Hematopoietic multipotent progenitor cell treated with erythropoietin and hydrocortisone succinate and interleukin-3 and kit ligand, for 4 days (in vitro differentiated cells): ENCODE results near the gene ITGB1.
A peak's percentile ranks its signal among the peaks of the same experiment; 100 is the strongest.
"Not testable (repeated sequence)": the region's sequence is repeated elsewhere in the genome, so short reads cannot be mapped to it uniquely, and the experiment has no call there.

Experiments
- DNase-seq: peaks from one replicate; pipeline ENCODE4 v3.0.0-alpha.2; 2015

Gene ITGB1

DNA sequence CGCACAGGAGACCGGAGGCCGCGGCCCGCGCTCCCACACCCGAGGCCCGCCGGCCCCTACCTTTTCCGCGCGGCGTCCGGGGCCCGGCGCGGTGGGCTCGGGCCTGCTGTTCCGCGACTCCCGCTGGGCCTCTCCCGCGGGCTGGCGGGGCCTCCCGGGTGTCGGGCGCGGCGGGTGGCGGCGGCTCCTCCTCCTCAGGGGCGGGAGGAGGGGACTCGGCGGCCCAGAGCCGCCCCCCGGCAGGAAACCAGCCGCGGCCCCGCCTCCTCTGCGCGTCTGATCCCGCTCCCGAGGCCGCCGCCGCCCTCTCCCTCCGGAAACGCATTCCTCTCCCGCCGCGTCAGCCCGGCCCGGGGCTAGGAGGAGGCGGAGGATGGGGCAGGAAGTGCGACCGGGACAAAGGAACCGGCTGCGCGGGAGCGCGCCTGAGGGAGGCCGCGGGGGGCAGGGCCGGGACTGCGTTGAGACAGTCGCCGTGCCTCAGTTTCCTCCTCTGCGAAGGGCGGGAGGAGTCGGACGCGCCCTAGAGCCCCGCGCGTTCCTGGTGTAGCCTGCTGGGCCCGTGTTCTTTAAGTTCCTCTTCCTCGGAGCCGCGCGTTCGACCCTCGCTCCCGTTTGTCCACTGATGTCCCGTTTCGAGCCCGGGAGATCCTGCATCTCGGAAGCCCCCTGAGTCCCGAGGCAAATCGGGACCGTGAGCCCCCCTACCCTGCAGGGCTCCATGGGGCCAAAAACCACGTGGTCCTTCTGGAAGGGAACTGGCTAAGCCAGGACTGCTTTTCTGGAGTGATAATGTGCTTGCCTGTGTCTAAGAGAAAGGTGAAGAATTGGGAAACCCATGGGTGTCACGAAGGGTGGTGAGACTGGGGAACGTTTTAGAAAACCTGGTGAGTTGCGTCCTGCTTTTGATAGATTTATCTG, at the start of gene ITGB1:
TSS of gene ITGB1 (minus strand) at position 146 of the 921 bp plus-strand sequence. CDS start 22,672 bp downstream, outside the sequence.
- peak; percentile 94 for DNase-seq

- no peak for DNase-seq
These were observed 48.4 kb upstream of the ITGB1 start for GRCh38 chr10:33006342-33006887.

- DNase-seq: peak; percentile 77
These were observed 47.6 kb upstream of the ITGB1 start for GRCh38 chr10:33005322-33006301.

- DNase-seq: no peak
These were observed 44.0 kb upstream of the ITGB1 start for GRCh38 chr10:33001908-33002492.

DNA sequence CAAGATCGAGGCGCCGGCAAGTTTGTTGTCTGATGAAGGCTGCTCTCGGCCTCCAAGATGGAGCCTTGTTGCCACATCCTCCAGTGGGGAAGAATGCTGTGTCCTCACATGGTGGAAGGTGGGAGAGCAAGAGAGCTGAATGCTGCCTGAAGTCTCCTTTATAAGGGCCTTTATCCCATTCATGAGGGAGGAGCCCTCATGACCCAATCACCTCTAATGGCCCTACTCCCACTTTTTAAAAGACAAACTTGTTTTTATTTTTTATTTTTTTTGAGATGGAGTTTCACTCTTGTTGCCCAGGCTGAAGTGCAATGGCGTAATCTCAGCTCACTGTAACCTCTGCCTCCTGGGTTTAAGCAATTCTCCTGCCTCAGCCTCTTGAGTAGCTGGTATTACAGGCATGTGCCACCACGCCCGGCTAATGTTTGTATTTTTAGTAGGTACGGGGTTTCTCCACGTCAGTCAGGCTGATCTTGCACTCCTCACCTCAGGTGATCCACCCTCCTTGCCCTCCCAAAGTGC, 40.1 kb upstream of the ITGB1 start:
- DNase-seq: not testable (repeated sequence)

DNA sequence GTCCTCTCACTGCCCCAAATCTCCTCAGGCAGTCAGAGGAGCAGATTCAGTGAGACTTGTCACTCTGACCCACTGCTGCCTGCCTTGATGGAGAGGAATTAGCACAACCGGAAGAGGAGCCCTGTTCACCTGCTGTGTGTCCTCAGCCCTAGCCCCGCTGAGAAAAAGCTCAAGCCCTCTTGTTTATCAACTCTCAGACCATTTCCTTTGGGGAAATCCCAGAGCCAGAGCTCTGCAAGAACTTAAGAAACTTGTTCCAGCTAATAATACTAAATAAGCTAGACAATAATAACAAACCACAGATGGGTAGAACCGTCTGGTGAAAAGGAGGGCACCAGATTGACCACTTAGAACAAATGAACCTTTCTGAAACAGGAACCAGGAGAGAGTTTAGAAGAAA, 37.7 kb upstream of the ITGB1 start:
- DNase-seq: no peak

GRCh38 chr10:32995066-32995622, 37.1 kb upstream of the ITGB1 start:
- DNase-seq: no peak

- DNase-seq: not testable (repeated sequence)
These were observed 36.6 kb upstream of the ITGB1 start for GRCh38 chr10:32994632-32995031.

DNA sequence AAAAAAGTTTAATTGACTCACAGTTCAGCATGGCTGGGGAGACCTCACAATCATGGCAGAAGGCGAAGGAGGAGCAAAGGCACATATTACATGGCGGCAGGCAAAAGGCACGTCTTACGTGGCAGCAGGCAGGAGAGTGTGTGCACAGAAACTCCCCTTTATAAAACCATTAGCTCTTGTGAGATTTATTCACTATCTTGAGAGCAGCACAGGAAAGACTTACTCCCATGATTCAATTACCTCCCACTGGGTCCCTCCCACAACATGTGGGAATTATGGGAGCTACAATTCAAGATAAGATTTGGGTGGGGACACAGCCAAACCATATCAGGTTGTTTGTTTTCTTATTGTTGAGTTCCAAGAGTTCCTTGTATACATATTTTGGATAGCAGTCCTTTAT, 34.3 kb upstream of the ITGB1 start:
- DNase-seq: not testable (repeated sequence)

DNA sequence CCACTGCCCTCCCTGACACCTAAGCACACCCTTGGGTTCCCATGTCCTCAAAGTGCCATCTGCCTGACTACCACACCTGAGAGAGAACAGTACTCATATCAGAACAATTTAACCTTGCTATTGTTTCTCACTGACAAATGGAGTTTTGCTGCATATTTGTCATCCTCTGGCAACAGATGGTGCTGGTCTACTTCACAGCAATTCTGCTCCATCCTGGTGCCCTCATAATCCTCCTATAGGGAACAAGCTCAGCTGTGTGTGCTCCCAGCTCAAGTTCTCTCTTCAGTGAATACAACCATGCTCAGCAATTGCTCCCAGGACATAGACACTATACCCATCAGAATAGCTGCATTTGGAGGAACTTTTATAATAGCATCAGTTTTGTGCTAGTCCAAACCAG, 32.8 kb upstream of the ITGB1 start:
- no peak for DNase-seq

DNA sequence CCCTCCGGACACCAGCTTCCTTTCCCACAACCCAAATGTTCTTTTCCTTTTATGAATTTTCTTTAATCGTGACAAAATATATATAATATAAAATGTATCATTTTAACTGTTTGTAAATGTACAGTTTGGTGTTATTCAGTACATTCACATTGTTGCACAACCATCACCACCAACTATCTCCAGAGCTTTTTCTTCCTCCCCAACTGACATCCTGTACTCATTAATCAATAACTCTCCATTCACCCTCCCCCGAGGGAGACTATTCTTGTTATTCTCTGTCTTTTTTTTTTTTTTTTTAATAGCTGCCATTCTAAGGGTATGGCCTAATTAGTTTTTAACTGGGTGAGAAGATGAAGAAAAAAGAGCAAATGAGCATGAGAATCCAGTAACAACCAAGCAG, 30.6 kb upstream of the ITGB1 start:
- no peak for DNase-seq

DNA sequence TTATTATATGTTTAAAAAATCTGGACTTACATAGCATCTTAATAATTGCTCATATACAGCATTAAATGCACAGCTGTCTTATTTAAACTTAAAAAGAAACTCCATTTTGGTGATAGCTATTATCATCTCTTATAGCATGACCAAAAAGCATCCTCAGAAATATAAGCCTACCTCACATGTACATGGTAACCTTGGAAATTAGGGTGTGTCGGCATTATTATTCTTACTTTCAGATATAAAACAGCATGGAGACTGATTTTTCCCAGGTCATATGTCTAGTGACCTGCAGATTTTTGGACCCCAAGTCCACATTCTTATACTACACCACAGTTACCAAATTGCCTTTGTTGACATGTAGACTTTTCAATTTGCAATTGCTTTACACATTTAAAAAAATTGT, 29.1 kb upstream of the ITGB1 start:
- no peak for DNase-seq

- DNase-seq: peak; percentile 64
These were observed 27.8 kb upstream of the ITGB1 start for GRCh38 chr10:32985775-32986350.

GRCh38 chr10:32985341-32985764, 27.3 kb upstream of the ITGB1 start:
- no peak for DNase-seq

GRCh38 chr10:32984003-32984600, 26.1 kb upstream of the ITGB1 start:
- no peak for DNase-seq

GRCh38 chr10:32982911-32983909, 25.2 kb upstream of the ITGB1 start:
- DNase-seq: no peak

DNA sequence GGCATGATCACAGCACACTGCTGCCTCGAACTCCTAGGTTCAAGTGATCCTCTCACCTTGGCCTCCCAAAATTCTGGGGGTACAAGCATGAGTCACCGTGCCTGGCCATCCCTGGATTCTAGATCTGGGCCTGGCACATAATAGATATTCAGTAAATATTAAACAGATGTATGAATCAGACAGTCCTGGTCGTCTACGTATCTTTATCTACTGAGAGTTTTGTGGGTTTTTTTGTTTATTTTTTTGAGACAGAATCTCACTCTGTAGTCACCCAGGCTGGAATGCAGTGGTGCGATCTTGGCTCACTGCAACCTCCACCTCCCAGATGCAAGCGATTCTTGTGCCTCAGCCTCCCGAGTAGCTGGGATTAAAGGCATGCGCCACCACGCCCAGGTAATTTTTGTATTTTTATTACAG, 24.3 kb upstream of the ITGB1 start:
- no peak for DNase-seq

DNA sequence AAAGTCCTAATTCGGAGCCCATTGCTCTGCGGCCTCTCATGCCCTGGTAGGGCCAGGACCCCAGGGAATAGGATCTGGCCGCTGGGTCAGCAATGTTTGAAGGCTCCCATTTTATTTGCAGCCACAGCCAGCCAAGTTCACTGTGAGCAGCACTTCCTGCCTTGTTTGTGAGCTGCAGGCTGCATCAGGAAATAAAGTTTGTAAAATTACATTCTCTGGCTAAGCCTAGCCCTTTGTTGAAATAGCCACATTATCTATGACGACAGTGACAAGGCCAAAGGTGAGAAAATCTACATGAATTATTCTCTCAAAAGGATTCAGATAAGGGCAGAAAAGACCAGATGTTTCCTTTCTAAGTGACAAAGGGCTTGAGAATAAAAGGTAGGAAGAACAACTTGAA, 23.7 kb upstream of the ITGB1 start:
- peak; percentile 49 for DNase-seq

GRCh38 chr10:32980558-32981468, 22.8 kb upstream of the ITGB1 start:
- DNase-seq: peak; percentile 95
